C4-2B (cell line): ENCODE measurements around the gene GRK2.

Experiments used
- ZFX ChIP-seq: fragments of 450-650 bp; IDR thresholded peaks from 2 replicates; pipeline ENCODE4 v1.6.1; 2017
- TF ChIP-seq, protein P1 (sequence below): fragments of 450-650 bp; conservative IDR thresholded peaks from 2 replicates; pipeline ENCODE4 v1.5.1; 2017; ENCODE audit warnings: mild to moderate bottlenecking

- TF ChIP-seq, protein P1, sequence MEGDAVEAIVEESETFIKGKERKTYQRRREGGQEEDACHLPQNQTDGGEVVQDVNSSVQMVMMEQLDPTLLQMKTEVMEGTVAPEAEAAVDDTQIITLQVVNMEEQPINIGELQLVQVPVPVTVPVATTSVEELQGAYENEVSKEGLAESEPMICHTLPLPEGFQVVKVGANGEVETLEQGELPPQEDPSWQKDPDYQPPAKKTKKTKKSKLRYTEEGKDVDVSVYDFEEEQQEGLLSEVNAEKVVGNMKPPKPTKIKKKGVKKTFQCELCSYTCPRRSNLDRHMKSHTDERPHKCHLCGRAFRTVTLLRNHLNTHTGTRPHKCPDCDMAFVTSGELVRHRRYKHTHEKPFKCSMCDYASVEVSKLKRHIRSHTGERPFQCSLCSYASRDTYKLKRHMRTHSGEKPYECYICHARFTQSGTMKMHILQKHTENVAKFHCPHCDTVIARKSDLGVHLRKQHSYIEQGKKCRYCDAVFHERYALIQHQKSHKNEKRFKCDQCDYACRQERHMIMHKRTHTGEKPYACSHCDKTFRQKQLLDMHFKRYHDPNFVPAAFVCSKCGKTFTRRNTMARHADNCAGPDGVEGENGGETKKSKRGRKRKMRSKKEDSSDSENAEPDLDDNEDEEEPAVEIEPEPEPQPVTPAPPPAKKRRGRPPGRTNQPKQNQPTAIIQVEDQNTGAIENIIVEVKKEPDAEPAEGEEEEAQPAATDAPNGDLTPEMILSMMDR: no peak
- no peak for TF ChIP-seq ZFX
Observed at GRCh38 chr11:67288198-67288451, 21.9 kb downstream of the GRK2 start.
